OCI-LY3 (cell line): ENCODE data around the gene ATG14.
A peak's percentile ranks its signal among the peaks of the same experiment; 100 is the strongest.
"Not testable (repeated sequence)": the region's sequence is repeated elsewhere in the genome, so short reads cannot be mapped to it uniquely, and the experiment has no call there.

ENCODE experiments used
- H2AFZ ChIP-seq: fragments of 200-600, 300-600 bp; shearing (Covaris generic); 2 replicates; pipeline ENCODE4 v1.6.0; 2014; ENCODE audit warnings: antibody characterized with exemption, low read depth, low read length
- H3K27ac ChIP-seq: fragments of 200-600, 300-600 bp; sonication (generic); 2 replicates; pipeline ENCODE4 v1.5.1; 2014; ENCODE audit warnings: mild to moderate bottlenecking, low read length, moderate library complexity, mixed read lengths
- H3K27me3 ChIP-seq: fragments of 200-600, 300-600 bp; sonication (generic); 2 replicates; pipeline ENCODE4 v1.6.1; 2014; ENCODE audit warnings: low read depth, low read length, mixed read lengths
- H3K36me3 ChIP-seq: fragments of 200-600, 300-600 bp; sonication (generic); replicated peaks from 2 replicates; pipeline ENCODE3; 2014; ENCODE audit warnings: low read depth, low read length, mixed read lengths
- H3K4me1 ChIP-seq: fragments of 300-600, 200-600 bp; sonication (generic); 2 replicates; pipeline ENCODE4 v1.6.1; 2014; ENCODE audit warnings: low read length, mixed read lengths
- H3K4me2 ChIP-seq: fragments of 200-600, 300-600 bp; sonication (generic); 2 replicates; pipeline ENCODE4 v1.6.1; 2014; ENCODE audit warnings: low read length, mixed read lengths
- H3K4me3 ChIP-seq: fragments of 300-600, 200-600 bp; sonication (generic); 2 replicates; pipeline ENCODE4 v1.5.1; 2014; ENCODE audit warnings: antibody characterized with exemption, mild to moderate bottlenecking, low read length, moderate library complexity
- H3K79me2 ChIP-seq: fragments of 300-600, 200-600 bp; shearing (Covaris generic); 2 replicates; pipeline ENCODE4 v1.6.1; 2014; ENCODE audit warnings: mild to moderate bottlenecking, low read length, mixed read lengths
- H3K9ac ChIP-seq: fragments of 300-600, 200-600 bp; shearing (Covaris generic); 2 replicates; pipeline ENCODE4 v1.6.0; 2014; ENCODE audit warnings: mild to moderate bottlenecking, low read length, moderate library complexity
- H3K9me3 ChIP-seq: fragments of 200-600, 300-600 bp; shearing (Covaris generic); 2 replicates; pipeline ENCODE4 v1.6.1; 2014; ENCODE audit warnings: low read length, mixed read lengths; ENCODE audit not compliant: insufficient read depth
- H4K20me1 ChIP-seq: fragments of 200-600, 300-600 bp; sonication (generic); 2 replicates; pipeline ENCODE4 v1.6.1; 2016; ENCODE audit warnings: low read length, mixed read lengths; ENCODE audit not compliant: insufficient read depth
- EZH2phosphoT487 ChIP-seq: fragments of 200-600 bp; shearing (Covaris generic); IDR thresholded peaks from 2 replicates; pipeline ENCODE4 v1.6.1; 2018; ENCODE audit warnings: antibody characterized with exemption, mixed run types, low read depth
- TF ChIP-seq, protein P1 (sequence below): fragments of 200-600, 300-600 bp; sonication (generic); IDR thresholded peaks from 2 replicates; pipeline ENCODE4 v1.5.1; 2014; ENCODE audit warnings: antibody characterized with exemption, low read length, low read depth

ATG14 gene

GRCh38 chr14:55348766-55349453 lies 62.7 kb downstream of the ATG14 start:
- peaks cover 22% of the 10 kb centered on the region for H3K4me1 ChIP-seq
- TF ChIP-seq, protein P1, sequence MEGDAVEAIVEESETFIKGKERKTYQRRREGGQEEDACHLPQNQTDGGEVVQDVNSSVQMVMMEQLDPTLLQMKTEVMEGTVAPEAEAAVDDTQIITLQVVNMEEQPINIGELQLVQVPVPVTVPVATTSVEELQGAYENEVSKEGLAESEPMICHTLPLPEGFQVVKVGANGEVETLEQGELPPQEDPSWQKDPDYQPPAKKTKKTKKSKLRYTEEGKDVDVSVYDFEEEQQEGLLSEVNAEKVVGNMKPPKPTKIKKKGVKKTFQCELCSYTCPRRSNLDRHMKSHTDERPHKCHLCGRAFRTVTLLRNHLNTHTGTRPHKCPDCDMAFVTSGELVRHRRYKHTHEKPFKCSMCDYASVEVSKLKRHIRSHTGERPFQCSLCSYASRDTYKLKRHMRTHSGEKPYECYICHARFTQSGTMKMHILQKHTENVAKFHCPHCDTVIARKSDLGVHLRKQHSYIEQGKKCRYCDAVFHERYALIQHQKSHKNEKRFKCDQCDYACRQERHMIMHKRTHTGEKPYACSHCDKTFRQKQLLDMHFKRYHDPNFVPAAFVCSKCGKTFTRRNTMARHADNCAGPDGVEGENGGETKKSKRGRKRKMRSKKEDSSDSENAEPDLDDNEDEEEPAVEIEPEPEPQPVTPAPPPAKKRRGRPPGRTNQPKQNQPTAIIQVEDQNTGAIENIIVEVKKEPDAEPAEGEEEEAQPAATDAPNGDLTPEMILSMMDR, result no peak
- TF ChIP-seq EZH2phosphoT487, result no peak
- no peak overlapping the region for H2AFZ ChIP-seq
- peak overlapping the region; percentile 78 for H3K4me2 ChIP-seq
- no peaks in the 10 kb centered on the region for H3K9me3 ChIP-seq
- H3K4me3 ChIP-seq, result peak overlapping the region; percentile 64
- peaks cover 39% of the 10 kb centered on the region; the same call in 1 of the 2 replicates for H4K20me1 ChIP-seq
- H3K79me2 ChIP-seq, result peaks cover 40% of the 10 kb centered on the region
- H3K27me3 ChIP-seq, result no peaks in the 10 kb centered on the region
- peaks cover 21% of the 10 kb centered on the region for H3K36me3 ChIP-seq
- peak overlapping the region; percentile 60 for H3K27ac ChIP-seq
- peak overlapping the region; percentile 26; the same call in 1 of the 2 replicates for H3K9ac ChIP-seq

GRCh38 chr14:55347748-55348147 lies 63.9 kb downstream of the ATG14 start:
- H3K4me1 ChIP-seq, result peaks cover 22% of the 10 kb centered on the region
- H3K4me2 ChIP-seq, result no peak overlapping the region
- H3K27me3 ChIP-seq, result no peaks in the 10 kb centered on the region
- peaks cover 44% of the 10 kb centered on the region for H3K79me2 ChIP-seq
- H3K4me3 ChIP-seq, result no peak overlapping the region
- no peak overlapping the region for H3K9ac ChIP-seq
- TF ChIP-seq, protein P1, result no peak
- no peak for TF ChIP-seq EZH2phosphoT487
- H4K20me1 ChIP-seq, result peaks cover 43% of the 10 kb centered on the region
- H3K36me3 ChIP-seq, result peaks cover 19% of the 10 kb centered on the region
- H3K27ac ChIP-seq, result no peak overlapping the region
- H3K9me3 ChIP-seq, result no peaks in the 10 kb centered on the region
- H2AFZ ChIP-seq, result no peak overlapping the region

DNA sequence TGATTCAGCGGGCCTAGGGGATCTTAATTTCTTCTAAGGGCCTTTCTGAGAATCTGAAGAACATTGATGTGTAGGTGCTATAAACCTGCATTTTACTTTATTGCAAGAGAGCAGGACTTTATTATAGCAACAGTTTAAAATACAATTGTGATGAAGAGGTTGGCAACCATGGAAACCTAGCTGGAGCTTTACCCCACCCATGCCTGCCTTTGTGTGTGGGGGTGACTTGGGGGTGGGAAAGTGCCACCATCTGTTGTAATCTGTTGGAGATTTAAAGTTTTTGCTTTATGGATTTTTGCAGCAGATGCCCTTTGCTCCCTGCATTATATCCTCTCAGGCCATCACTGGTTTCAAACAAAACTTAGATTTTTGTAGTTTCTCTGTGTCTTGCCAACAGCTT lies 64.6 kb downstream of the ATG14 start:
- Histone ChIP-seq H3K4me2 (no peak overlapping the region), H2AFZ (no peak overlapping the region), H3K4me1 (peaks cover 22% of the 10 kb centered on the region), H4K20me1 (peaks cover 49% of the 10 kb centered on the region), H3K4me3 (no peak overlapping the region), H3K27ac (no peak overlapping the region), H3K9me3 (no peaks in the 10 kb centered on the region), H3K79me2 (peaks cover 44% of the 10 kb centered on the region), H3K27me3 (no peaks in the 10 kb centered on the region), H3K9ac (no peak overlapping the region), H3K36me3 (peaks cover 12% of the 10 kb centered on the region)
- no peak for TF ChIP-seq EZH2phosphoT487
- TF ChIP-seq, protein P1, result no peak

GRCh38 chr14:55344582-55345163 lies 67.0 kb downstream of the ATG14 start:
- Histone ChIP-seq H3K79me2 (peaks cover 55% of the 10 kb centered on the region), H4K20me1 (peaks cover 67% of the 10 kb centered on the region), H3K4me1 (peaks cover 18% of the 10 kb centered on the region)
- not testable (repeated sequence) for H3K9ac ChIP-seq, H2AFZ ChIP-seq, H3K27me3 ChIP-seq, H3K4me2 ChIP-seq, H3K9me3 ChIP-seq, H3K27ac ChIP-seq, H3K36me3 ChIP-seq, H3K4me3 ChIP-seq
